CD4-positive, alpha-beta T cell treated with Interleukin-17A for 1 hour (primary cell): ENCODE results near the gene HDHD5.
"Not testable (repeated sequence)": the region's sequence is repeated elsewhere in the genome, so short reads cannot be mapped to it uniquely, and the experiment has no call there.

ENCODE experiments used
- DNase-seq: peaks from one replicate; pipeline ENCODE4 v3.0.0-alpha.2; 2020

The HDHD5 gene

DNA sequence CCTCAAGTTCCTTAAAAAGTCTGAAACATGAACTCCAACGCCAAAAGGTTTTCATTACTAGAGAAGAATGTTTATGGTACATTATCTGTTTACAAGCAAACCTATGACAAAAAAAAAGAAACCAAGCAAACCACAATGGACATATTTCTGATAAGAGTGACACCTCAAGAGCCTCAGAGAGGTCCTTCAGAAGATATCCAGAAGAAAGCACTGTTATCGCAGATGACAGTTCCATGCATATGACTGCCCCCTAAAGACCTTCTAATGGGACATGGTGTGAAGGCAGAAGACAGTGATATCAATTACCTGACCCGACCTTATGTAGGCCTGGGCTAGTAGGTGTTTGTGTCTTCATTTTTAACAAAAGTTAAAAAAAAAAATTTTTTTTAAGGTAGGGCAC is 3.1 kb downstream of the HDHD5 start:
- DNase-seq, result no peak

DNA sequence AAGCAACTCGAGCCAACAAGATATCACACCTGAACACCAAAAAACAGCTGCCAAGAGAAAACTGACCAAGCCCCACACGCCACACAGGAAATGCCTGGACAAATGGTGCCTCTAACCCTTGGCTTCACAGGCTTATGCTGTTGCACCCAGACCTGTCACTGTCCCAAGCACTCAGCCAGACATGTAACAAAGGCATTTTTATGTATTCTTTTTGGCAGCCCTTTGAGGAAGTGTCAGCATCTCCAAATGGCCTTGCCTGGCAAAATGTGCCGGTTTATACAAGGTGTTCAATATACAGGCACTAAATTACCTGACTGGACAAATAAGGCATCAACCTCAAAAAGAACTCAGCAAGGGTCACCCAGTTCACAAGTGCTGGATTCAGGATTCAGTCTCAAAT is 6.1 kb downstream of the HDHD5 start:
- DNase-seq, result no peak

DNA sequence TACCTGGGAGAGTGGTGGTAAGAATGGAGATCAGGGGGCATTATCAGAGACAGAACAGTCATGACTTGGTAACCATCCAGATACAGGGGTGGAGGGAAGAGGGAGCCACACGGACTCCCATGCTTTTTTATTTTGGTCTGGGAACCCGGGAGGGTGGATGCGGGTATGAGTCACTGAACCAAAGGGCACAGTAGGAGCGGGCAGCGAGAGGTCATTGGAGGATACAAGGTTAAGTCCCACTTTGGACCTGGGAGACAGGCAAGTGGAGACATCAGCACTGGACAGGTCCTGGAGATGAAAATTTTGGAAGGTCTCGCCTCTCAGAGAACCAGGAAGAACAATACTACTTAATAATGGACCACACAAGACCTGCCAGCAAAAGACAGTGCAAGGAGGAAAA is 6.7 kb downstream of the HDHD5 start:
- DNase-seq, result no peak

GRCh38 chr22:17149076-17149815 is 9.8 kb downstream of the HDHD5 start:
- no peak for DNase-seq

DNA sequence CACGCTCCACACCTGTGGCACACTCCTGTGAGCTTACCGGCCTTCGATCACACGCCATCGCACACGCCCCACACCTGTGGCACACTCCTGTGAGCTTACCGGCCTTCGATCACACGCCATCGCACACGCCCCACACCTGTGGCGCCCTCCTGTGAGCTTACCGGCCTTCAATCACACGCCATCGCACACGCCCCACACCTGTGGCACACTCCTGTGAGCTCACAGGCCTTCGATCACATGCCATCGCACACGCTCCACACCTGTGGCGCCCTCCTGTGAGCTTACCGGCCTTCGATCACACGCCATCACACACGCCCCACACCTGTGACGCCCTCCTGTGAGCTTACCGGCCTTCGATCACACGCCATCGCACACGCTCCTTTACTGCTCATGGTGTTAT is 11.6 kb downstream of the HDHD5 start:
- not testable (repeated sequence) for DNase-seq

GRCh38 chr22:17145021-17145680 is 13.9 kb downstream of the HDHD5 start:
- DNase-seq, result no peak

DNA sequence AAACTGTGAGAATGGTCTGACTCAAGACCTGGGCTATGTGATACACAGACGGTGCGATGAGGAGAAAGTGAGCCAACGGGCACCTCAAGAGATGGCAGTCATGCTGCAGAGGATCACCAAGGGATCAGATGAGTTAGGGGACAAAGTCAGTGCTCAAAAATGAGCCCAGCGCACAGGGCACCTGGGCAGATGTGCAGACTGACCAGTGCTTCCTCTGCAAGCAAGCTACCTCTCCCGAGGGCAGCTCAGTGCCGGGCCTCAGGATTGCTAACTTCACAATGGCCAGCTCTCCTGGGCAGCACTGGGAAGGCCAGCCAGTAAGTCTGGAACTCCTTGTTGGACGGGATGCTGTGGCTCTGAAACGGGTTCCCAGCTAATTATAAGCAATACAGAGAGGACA is 15.3 kb downstream of the HDHD5 start:
- no peak for DNase-seq

- no peak for DNase-seq
Measured at GRCh38 chr22:17143101-17143500, 16.0 kb downstream of the HDHD5 start.

GRCh38 chr22:17140826-17141766 is 18.0 kb downstream of the HDHD5 start:
- no peak for DNase-seq

DNA sequence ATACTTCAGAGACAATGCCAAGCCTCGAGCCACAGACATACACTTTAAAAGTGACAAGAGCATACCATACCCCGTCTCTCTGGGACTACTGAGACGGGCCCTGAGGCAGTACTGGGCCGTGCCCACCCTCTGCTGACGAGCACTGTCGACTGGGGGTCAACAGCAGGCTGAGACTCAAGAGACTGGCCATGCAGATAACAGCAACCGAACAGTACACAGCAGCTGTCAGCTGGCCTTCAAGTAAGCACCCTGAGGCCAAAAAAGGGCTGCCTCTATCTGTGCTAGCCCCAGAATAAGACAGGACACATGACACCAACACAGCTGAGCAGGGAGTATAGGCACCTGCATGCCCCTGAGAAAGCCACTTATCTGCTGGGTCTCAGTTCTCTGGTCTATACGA is 19.1 kb downstream of the HDHD5 start:
- DNase-seq, result no peak

- no peak for DNase-seq
Measured at GRCh38 chr22:17138513-17138912, 20.6 kb downstream of the HDHD5 start.

- DNase-seq, result no peak
Measured at GRCh38 chr22:17137861-17138425, 21.1 kb downstream of the HDHD5 start.

- no peak for DNase-seq
Measured at GRCh38 chr22:17137170-17137569, 21.9 kb downstream of the HDHD5 start.

DNA sequence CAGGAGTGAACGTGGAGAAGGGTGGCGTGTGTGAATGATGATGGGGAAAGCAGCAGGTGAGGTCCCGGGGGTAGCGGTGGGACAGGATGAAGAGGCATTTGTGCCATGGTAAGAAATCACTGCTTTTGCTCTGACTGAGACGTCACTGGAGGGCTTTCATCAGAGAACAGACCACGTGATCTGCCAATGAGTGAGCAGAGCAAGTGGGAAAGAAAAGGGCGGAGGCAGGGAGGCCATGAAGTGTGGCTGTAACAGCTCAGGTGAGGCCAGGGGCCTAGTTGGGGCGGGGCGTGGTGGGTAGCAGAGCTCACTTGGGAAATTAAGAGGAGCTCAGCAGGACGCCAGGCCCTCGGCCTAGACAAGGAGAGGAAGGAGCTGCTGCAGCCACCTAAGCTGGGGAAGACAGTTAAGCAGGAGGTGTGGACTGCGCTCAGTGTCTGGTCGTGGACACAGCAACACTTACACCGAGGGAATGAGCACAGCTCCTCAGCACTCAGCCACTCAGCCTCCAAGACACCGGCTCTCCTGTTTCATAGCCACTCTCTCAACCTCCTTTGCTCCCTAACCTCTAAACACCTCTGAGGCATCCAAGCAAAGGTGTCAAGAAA is 23.8 kb downstream of the HDHD5 start:
- DNase-seq, result no peak

DNA sequence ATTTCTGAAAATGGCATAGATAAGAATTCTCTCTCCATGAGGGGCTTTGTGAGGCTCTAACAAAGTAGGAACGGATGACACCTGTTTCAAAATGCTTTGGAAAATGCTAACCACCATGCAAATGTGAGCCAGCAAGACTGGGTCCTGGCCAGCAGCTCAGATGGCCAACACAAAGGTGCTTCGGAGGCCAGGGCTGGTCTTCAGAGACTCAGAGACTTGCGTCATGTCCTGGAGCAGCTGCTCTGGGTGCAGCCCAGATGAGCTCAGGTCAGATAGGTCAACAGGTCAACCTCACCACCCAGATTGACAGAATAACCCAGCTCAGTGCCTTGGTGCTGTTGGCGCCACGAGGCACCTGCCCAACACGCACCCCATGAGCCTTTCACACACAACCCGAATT is 25.9 kb downstream of the HDHD5 start:
- DNase-seq, result no peak

DNA sequence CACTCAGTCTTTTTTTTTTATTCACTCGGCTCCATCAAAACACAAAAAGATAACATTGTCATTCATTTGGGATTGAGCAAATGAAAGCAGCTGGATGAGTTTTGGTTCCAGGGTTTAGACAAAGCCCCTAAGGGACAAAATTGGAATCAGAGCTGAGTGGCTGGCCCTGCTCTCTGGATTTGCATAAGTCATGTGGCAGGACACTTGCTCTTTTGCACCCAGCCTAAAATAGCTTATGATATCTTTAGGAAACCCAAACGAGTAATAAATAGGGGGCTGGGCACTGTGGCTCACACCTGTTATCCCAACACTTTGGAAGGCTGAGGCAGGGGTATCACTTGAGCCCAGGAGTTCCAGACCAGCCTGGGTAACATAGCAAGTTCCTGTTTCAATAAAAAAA is 27.0 kb downstream of the HDHD5 start:
- DNase-seq, result no peak

- no peak for DNase-seq
Measured at GRCh38 chr22:17131686-17132085, 27.4 kb downstream of the HDHD5 start.

DNA sequence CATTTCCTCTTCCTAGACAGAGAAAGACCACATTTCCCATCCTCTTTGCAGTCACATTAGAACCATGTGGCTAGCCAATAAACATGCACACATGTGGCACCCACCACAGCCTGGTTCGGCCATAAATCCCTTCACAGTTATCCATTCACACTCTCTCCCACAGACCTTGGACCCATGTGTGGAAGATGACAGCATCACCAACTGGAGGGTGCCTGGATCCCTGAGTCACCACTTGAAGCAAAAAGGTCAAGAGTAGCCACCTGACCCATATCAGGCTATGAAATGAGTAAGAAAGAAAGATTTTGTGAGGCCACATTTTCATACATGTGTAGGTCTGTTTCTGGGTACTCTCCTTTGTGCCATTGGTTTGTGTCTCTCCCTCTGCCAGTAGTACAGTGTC is 28.9 kb downstream of the HDHD5 start:
- DNase-seq, result no peak

GRCh38 chr22:17121233-17122195 is 37.6 kb downstream of the HDHD5 start, which contains the start of gene TMEM121B:
Gene TMEM121B (minus strand): TSS chr22:17121360. CDS start chr22:17121127, 233 bp downstream.
- DNase-seq, result no peak

GRCh38 chr22:17120711-17121232 is 38.3 kb downstream of the HDHD5 start:
- no peak for DNase-seq

- DNase-seq, result peak; percentile 59
Measured at GRCh38 chr22:17120281-17120680, 38.8 kb downstream of the HDHD5 start.
